ENCODE results near the gene EEF1A2.

DNA sequence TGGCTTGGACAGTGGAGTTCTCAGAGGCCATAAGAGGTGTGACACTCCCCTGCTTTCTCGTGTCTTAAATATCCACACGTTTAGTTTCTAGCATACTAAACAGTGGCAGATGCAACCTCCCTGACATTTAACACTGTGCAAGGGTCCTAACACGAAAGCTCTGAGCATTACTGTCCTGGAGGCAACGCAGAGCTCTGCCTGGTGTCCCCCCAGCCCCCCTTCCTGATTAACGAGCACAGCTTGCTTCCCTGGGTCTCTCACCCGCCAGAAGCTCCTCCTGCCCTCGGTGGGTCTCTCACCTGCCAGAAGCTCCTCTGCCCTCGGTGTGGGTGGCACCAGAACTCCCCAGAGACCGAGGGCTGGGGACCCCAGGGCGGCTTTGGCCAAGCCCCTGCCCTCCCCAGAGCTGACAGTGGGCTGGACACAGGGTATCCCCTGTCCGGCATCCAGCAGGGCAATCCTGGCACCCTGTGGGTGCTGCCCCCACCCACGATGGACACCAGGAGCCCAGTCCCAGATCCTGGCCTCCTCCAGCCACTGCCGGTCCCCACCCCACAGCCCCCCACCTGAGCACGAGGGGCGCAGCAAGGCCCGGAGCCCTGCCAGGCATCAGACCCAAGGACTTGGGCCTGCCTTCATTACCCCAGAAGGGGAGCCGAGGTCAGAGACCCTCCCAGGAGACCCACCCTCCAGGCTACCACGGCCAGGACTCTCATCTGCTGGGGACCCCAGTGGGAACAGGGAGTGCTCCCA is 14.1 kb downstream of the EEF1A2 start:
- TF ChIP-seq, protein P1, sequence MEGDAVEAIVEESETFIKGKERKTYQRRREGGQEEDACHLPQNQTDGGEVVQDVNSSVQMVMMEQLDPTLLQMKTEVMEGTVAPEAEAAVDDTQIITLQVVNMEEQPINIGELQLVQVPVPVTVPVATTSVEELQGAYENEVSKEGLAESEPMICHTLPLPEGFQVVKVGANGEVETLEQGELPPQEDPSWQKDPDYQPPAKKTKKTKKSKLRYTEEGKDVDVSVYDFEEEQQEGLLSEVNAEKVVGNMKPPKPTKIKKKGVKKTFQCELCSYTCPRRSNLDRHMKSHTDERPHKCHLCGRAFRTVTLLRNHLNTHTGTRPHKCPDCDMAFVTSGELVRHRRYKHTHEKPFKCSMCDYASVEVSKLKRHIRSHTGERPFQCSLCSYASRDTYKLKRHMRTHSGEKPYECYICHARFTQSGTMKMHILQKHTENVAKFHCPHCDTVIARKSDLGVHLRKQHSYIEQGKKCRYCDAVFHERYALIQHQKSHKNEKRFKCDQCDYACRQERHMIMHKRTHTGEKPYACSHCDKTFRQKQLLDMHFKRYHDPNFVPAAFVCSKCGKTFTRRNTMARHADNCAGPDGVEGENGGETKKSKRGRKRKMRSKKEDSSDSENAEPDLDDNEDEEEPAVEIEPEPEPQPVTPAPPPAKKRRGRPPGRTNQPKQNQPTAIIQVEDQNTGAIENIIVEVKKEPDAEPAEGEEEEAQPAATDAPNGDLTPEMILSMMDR (IDR thresholded peaks at IDR 0.05), result no peak
- TF ChIP-seq EP300 (IDR thresholded peaks at IDR 0.05) (no peak), POLR2A (IDR thresholded peaks at IDR 0.05) (no peak)

Measured in tibial nerve (tissue), 4 donors.